NT2/D1 (cell line): ENCODE measurements around the gene VWA8.

ENCODE experiments used
- SUZ12 ChIP-seq: IDR thresholded peaks from 2 replicates; pipeline ENCODE4 v1.6.1; 2011; ENCODE audit not compliant: insufficient read length, insufficient read depth; ENCODE audit errors: extremely low read depth
- YY1 ChIP-seq: IDR thresholded peaks from 2 replicates; pipeline ENCODE4 v1.6.1; 2011; ENCODE audit not compliant: insufficient read length, insufficient read depth
- ZNF274 ChIP-seq: IDR thresholded peaks from 2 replicates; pipeline ENCODE4 v1.6.1; 2011; ENCODE audit warnings: mild to moderate bottlenecking, low read depth, low read length

DNA sequence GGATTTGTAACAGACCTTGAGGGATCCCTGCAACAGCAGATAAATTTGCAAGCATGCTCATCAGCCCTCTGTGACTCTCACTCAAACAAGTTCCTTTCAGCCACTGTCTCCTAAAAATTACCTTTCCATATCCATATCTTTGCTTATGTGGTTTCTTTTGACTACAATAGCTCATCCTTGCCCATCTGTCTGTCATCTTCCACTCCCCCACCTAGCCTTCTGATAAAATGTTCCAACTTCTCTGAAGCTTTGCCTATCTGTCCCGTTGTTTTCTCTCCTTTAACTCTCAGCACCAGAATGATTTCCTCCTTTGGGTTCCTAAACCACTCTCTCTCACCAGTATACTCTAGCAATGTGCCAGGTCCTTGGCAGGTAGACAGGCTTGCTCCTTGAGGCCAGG, 194.5 kb downstream of the VWA8 start:
- TF ChIP-seq ZNF274 (no peak), YY1 (no peak), SUZ12 (no peak)
